ENCODE measurements around the gene ALG8.
A peak's percentile ranks its signal among the peaks of the same experiment; 100 is the strongest.
"Not testable (repeated sequence)": the region's sequence is repeated elsewhere in the genome, so short reads cannot be mapped to it uniquely, and the experiment has no call there.

Gene ALG8

GRCh38 chr11:78112582-78113275 lies 26.7 kb downstream of the ALG8 start:
- in situ Hi-C loops (cut with HindIII; ENCODE audit: low pct_ligation_motif_present, low pct_unique_long_range_greater_than_20kb, low sequenced_read_pairs): no loop called here
- DNase-seq: no peak

GRCh38 chr11:78111298-78111697 lies 28.1 kb downstream of the ALG8 start:
- DNase-seq: no peak
- in situ Hi-C loops (cut with HindIII; ENCODE audit: low pct_ligation_motif_present, low pct_unique_long_range_greater_than_20kb, low sequenced_read_pairs): no loop called here

GRCh38 chr11:78110830-78111229 lies 28.6 kb downstream of the ALG8 start:
- no peak for DNase-seq
- in situ Hi-C loops (cut with HindIII; ENCODE audit: low pct_ligation_motif_present, low pct_unique_long_range_greater_than_20kb, low sequenced_read_pairs): no loop called here

- in situ Hi-C loops (cut with HindIII; ENCODE audit: low pct_ligation_motif_present, low pct_unique_long_range_greater_than_20kb, low sequenced_read_pairs): no loop called here
- no peak for DNase-seq
Observed at GRCh38 chr11:78110351-78110750, 29.1 kb downstream of the ALG8 start.

- in situ Hi-C loops (cut with HindIII; ENCODE audit: low pct_ligation_motif_present, low pct_unique_long_range_greater_than_20kb, low sequenced_read_pairs): no loop called here
- no peak for DNase-seq
Observed at GRCh38 chr11:78109081-78110015, 30.1 kb downstream of the ALG8 start.

- in situ Hi-C loops (cut with HindIII; ENCODE audit: low pct_ligation_motif_present, low pct_unique_long_range_greater_than_20kb, low sequenced_read_pairs): no loop called here
- DNase-seq: peak; percentile 9
Observed at GRCh38 chr11:78100676-78101472, 38.6 kb downstream of the ALG8 start.

GRCh38 chr11:78100261-78100660 lies 39.2 kb downstream of the ALG8 start:
- DNase-seq: no peak
- in situ Hi-C loops (cut with HindIII; ENCODE audit: low pct_ligation_motif_present, low pct_unique_long_range_greater_than_20kb, low sequenced_read_pairs): no loop called here

GRCh38 chr11:78099666-78100065 lies 39.8 kb downstream of the ALG8 start:
- no peak for DNase-seq
- in situ Hi-C loops (cut with HindIII; ENCODE audit: low pct_ligation_motif_present, low pct_unique_long_range_greater_than_20kb, low sequenced_read_pairs): no loop called here

- no peak for DNase-seq
- in situ Hi-C loops (cut with HindIII; ENCODE audit: low pct_ligation_motif_present, low pct_unique_long_range_greater_than_20kb, low sequenced_read_pairs): no loop called here
Observed at GRCh38 chr11:78097666-78098385, 41.6 kb downstream of the ALG8 start.

GRCh38 chr11:78094250-78094649 lies 45.2 kb downstream of the ALG8 start:
- no peak for DNase-seq
- in situ Hi-C loops (cut with HindIII; ENCODE audit: low pct_ligation_motif_present, low pct_unique_long_range_greater_than_20kb, low sequenced_read_pairs): no loop called here

- DNase-seq; in situ Hi-C loops (cut with HindIII; ENCODE audit: low pct_ligation_motif_present, low pct_unique_long_range_greater_than_20kb, low sequenced_read_pairs): not testable (repeated sequence)
Observed at GRCh38 chr11:78086521-78087074, 52.8 kb downstream of the ALG8 start.

GRCh38 chr11:78085972-78086371 lies 53.5 kb downstream of the ALG8 start:
- no peak for DNase-seq
- in situ Hi-C loops (cut with HindIII; ENCODE audit: low pct_ligation_motif_present, low pct_unique_long_range_greater_than_20kb, low sequenced_read_pairs): no loop called here

GRCh38 chr11:78084506-78084905 lies 54.9 kb downstream of the ALG8 start:
- DNase-seq; in situ Hi-C loops (cut with HindIII; ENCODE audit: low pct_ligation_motif_present, low pct_unique_long_range_greater_than_20kb, low sequenced_read_pairs): not testable (repeated sequence)

- no peak for DNase-seq
- in situ Hi-C loops (cut with HindIII; ENCODE audit: low pct_ligation_motif_present, low pct_unique_long_range_greater_than_20kb, low sequenced_read_pairs): no loop called here
Observed at GRCh38 chr11:78083021-78083420, 56.4 kb downstream of the ALG8 start.

GRCh38 chr11:78082146-78082545 lies 57.3 kb downstream of the ALG8 start:
- DNase-seq: no peak
- in situ Hi-C loops (cut with HindIII; ENCODE audit: low pct_ligation_motif_present, low pct_unique_long_range_greater_than_20kb, low sequenced_read_pairs): no loop called here

GRCh38 chr11:78081583-78081982 lies 57.8 kb downstream of the ALG8 start:
- in situ Hi-C loops (cut with HindIII; ENCODE audit: low pct_ligation_motif_present, low pct_unique_long_range_greater_than_20kb, low sequenced_read_pairs): no loop called here
- no peak for DNase-seq

GRCh38 chr11:78080818-78081495 lies 58.5 kb downstream of the ALG8 start:
- in situ Hi-C loops (cut with HindIII; ENCODE audit: low pct_ligation_motif_present, low pct_unique_long_range_greater_than_20kb, low sequenced_read_pairs): no loop called here
- DNase-seq: no peak

Data from ACHN (cell line).